HEK293 (cell line): Measurements from ENCODE around the gene PNMA5.
A peak's percentile ranks its signal among the peaks of the same experiment; 100 is the strongest.

ENCODE experiments used
- CTCF ChIA-PET: fragments of 350-600 bp; formaldehyde crosslinking; extraction: SDS; loops from one replicate; lab custom pipeline; 2021; ENCODE audit warnings: antibody characterized with exemption; lab: Yijun Ruan, JAX
- POLR2A ChIA-PET: fragments of 300-600 bp; formaldehyde crosslinking; extraction: SDS; loops from one replicate; lab custom pipeline; 2020; ENCODE audit warnings: antibody characterized with exemption, inconsistent platforms; lab: Yijun Ruan, JAX
- H3K27ac ChIP-seq: fragments of 200-500 bp; sonication (Bioruptor generic); 2 replicates; pipeline ENCODE4 v1.5.1; 2014; ENCODE audit warnings: low read depth, low read length, control low read depth, inconsistent platforms; ENCODE audit errors: extremely low read depth
- H3K36me3 ChIP-seq, 2 experiments: fragments of 200-500 bp in 1 of 2; sonication (Bioruptor generic) in 1 of 2; 1 replicate in 1 of 2; 2 replicates in 1 of 2; pipeline ENCODE4 v1.5.1; 2014 to 2017; ENCODE audit warnings: inconsistent platforms in 2 of 2, low read length in 2 of 2; ENCODE audit not compliant: control insufficient read depth in 2 of 2, insufficient read depth in 1 of 2
- H3K4me1 ChIP-seq: fragments of 200-500 bp; sonication (Bioruptor generic); 2 replicates; pipeline ENCODE4 v1.5.1; 2014; ENCODE audit warnings: mild to moderate bottlenecking, low read length, inconsistent platforms; ENCODE audit not compliant: control insufficient read depth, insufficient read depth
- H3K4me3 ChIP-seq: 2 replicates; pipeline ENCODE4 v1.5.1; 2011; ENCODE audit warnings: low read depth, mild to moderate bottlenecking, control low read depth, low read length, moderate library complexity
- H3K9me3 ChIP-seq: fragments of 200-500 bp; sonication (Bioruptor generic); 2 replicates; pipeline ENCODE4 v1.5.1; 2014; ENCODE audit warnings: low read depth, low read length, inconsistent platforms; ENCODE audit not compliant: control insufficient read depth, insufficient read depth
- GLIS1 ChIP-seq: fragments of 450-650 bp; formaldehyde crosslinking; IDR thresholded peaks from 2 replicates; pipeline ENCODE4 v1.5.1; 2016; ENCODE audit warnings: missing biosample characterization, missing genetic modification characterization
- HOXD13 ChIP-seq: sonication (generic); formaldehyde crosslinking; IDR thresholded peaks from 2 replicates; pipeline ENCODE4 v1.8.0; 2022; ENCODE audit warnings: missing genetic modification reagents, borderline replicate concordance
- IKZF3 ChIP-seq: fragments of 450-650 bp; IDR thresholded peaks from 2 replicates; pipeline ENCODE4 v1.5.0; 2018; ENCODE audit warnings: missing biosample characterization, mild to moderate bottlenecking, missing genetic modification characterization, moderate library complexity
- KLF7 ChIP-seq: fragments of 450-650 bp; formaldehyde crosslinking; IDR thresholded peaks from 2 replicates; pipeline ENCODE4 v1.5.1; 2016; ENCODE audit warnings: missing biosample characterization, missing genetic modification characterization, borderline replicate concordance
- KLF8 ChIP-seq: fragments of 450-650 bp; formaldehyde crosslinking; IDR thresholded peaks from 2 replicates; pipeline ENCODE4 v1.5.1; 2016; ENCODE audit warnings: missing biosample characterization, missing genetic modification characterization
- PRDM1 ChIP-seq: fragments of 450-650 bp; formaldehyde crosslinking; IDR thresholded peaks from 2 replicates; pipeline ENCODE4; 2016; ENCODE audit warnings: missing biosample characterization, missing genetic modification characterization
- SCRT2 ChIP-seq: fragments of 450-650 bp; formaldehyde crosslinking; IDR thresholded peaks from 2 replicates; pipeline ENCODE4 v1.5.1; 2016; ENCODE audit warnings: missing biosample characterization, missing genetic modification characterization
- SETDB1 ChIP-seq: IDR thresholded peaks from one replicate; pipeline ENCODE4 v1.6.1; 2017; ENCODE audit warnings: mild to moderate bottlenecking, low read length, moderate library complexity, mixed read lengths; ENCODE audit not compliant: insufficient read length
- ZFHX2 ChIP-seq: fragments of 450-650 bp; formaldehyde crosslinking; conservative IDR thresholded peaks from 2 replicates; pipeline ENCODE4 v1.5.1; 2016; ENCODE audit warnings: missing biosample characterization, missing genetic modification characterization
- ZNF132 ChIP-seq: fragments of 450-650 bp; formaldehyde crosslinking; IDR thresholded peaks from 2 replicates; pipeline ENCODE4 v1.5.1; 2017; ENCODE audit warnings: missing biosample characterization, missing genetic modification characterization, borderline replicate concordance
- ZNF366 ChIP-seq: fragments of 450-650 bp; formaldehyde crosslinking; conservative IDR thresholded peaks from 2 replicates; pipeline ENCODE4 v1.5.1; 2016; ENCODE audit warnings: missing biosample characterization, missing genetic modification characterization
- ZNF391 ChIP-seq: fragments of 450-650 bp; formaldehyde crosslinking; IDR thresholded peaks from 2 replicates; pipeline ENCODE4 v1.5.1; 2016; ENCODE audit warnings: low read depth, missing biosample characterization, missing genetic modification characterization, borderline replicate concordance
- ZNF404 ChIP-seq: fragments of 450-650 bp; formaldehyde crosslinking; IDR thresholded peaks from 2 replicates; pipeline ENCODE4 v1.5.1; 2017; ENCODE audit warnings: missing biosample characterization, missing genetic modification characterization
- ZNF416 ChIP-seq: fragments of 450-650 bp; formaldehyde crosslinking; IDR thresholded peaks from 2 replicates; pipeline ENCODE4 v1.5.1; 2016; ENCODE audit warnings: missing biosample characterization, missing genetic modification characterization
- ZNF501 ChIP-seq: fragments of 450-650 bp; formaldehyde crosslinking; IDR thresholded peaks from 2 replicates; pipeline ENCODE4 v1.5.1; 2016; ENCODE audit warnings: missing biosample characterization, missing genetic modification characterization
- ZNF624 ChIP-seq: fragments of 450-650 bp; formaldehyde crosslinking; IDR thresholded peaks from 2 replicates; pipeline ENCODE4 v1.5.1; 2017; ENCODE audit warnings: missing biosample characterization, missing genetic modification characterization
- ZNF768 ChIP-seq: fragments of 450-650 bp; formaldehyde crosslinking; IDR thresholded peaks from 2 replicates; pipeline ENCODE4 v1.5.1; 2018; ENCODE audit warnings: missing biosample characterization, mild to moderate bottlenecking, missing genetic modification characterization
- ZNF791 ChIP-seq: fragments of 450-650 bp; formaldehyde crosslinking; IDR thresholded peaks from 2 replicates; pipeline ENCODE4 v1.5.1; 2016; ENCODE audit warnings: missing biosample characterization, missing genetic modification characterization
- ZNF792 ChIP-seq: fragments of 450-650 bp; formaldehyde crosslinking; IDR thresholded peaks from 2 replicates; pipeline ENCODE4 v1.5.1; 2016; ENCODE audit warnings: missing biosample characterization, missing genetic modification characterization
- ZSCAN30 ChIP-seq: fragments of 450-650 bp; IDR thresholded peaks from 2 replicates; pipeline ENCODE4 v1.5.1; 2018; ENCODE audit warnings: missing biosample characterization, mild to moderate bottlenecking, missing genetic modification characterization, moderate library complexity
- TF ChIP-seq, protein P1 (sequence below): fragments of 450-650 bp; formaldehyde crosslinking; IDR thresholded peaks from 2 replicates; pipeline ENCODE4 v1.5.1; 2016; ENCODE audit warnings: missing biosample characterization, missing genetic modification characterization
- TF ChIP-seq, protein P2 (sequence below): fragments of 450-650 bp; formaldehyde crosslinking; IDR thresholded peaks from 2 replicates; pipeline ENCODE4 v1.5.1; 2016; ENCODE audit warnings: missing biosample characterization, missing genetic modification characterization
- TF ChIP-seq, protein P3 (sequence below): fragments of 450-650 bp; formaldehyde crosslinking; IDR thresholded peaks from 2 replicates; pipeline ENCODE4 v1.5.1; 2016; ENCODE audit warnings: missing biosample characterization, missing genetic modification characterization
- TF ChIP-seq, protein P4 (sequence below): fragments of 450-650 bp; formaldehyde crosslinking; IDR thresholded peaks from 2 replicates; pipeline ENCODE4 v1.5.1; 2016; ENCODE audit warnings: missing biosample characterization, missing genetic modification characterization
- TF ChIP-seq, protein P5 (sequence below): fragments of 450-650 bp; formaldehyde crosslinking; IDR thresholded peaks from 2 replicates; pipeline ENCODE4 v1.5.1; 2017; ENCODE audit warnings: missing biosample characterization, mild to moderate bottlenecking, missing genetic modification characterization, moderate library complexity

PNMA5 gene

DNA sequence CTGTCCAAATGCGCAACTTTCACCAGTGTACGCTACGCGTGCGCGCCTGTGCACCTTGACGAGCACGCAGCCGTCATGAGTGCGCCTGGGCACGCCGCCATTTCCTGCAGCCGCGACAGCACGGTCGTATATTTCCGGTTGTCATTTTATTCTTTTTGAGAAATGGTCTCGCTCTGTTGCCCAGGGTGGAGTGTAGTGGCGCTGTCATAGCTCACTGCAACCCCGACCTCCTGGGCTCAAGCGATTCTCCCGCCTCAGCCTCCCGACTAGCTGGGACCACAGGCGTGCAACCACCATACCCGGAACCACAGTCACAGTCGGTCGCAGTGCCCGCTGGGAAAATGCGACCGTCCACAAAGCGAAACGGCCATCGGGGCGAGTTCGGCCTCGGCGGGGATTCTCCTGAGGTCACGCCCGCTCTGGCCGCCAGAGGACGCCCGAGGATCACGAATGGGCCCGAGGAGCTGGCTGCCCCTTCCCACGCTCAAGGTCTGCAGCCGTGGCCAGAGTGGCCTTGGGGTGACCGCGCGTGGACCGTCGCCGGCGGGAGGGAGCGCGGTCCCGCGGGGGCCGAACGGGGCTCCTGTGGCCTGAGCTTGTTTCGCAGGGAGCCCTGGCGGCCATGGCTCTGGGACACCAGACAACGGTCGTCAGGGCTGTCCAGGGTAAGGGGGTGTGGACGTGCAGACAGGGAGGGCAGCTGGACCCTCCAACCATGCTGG, 38.6 kb upstream of the PNMA5 start (continued):
- TF ChIP-seq, protein P1, sequence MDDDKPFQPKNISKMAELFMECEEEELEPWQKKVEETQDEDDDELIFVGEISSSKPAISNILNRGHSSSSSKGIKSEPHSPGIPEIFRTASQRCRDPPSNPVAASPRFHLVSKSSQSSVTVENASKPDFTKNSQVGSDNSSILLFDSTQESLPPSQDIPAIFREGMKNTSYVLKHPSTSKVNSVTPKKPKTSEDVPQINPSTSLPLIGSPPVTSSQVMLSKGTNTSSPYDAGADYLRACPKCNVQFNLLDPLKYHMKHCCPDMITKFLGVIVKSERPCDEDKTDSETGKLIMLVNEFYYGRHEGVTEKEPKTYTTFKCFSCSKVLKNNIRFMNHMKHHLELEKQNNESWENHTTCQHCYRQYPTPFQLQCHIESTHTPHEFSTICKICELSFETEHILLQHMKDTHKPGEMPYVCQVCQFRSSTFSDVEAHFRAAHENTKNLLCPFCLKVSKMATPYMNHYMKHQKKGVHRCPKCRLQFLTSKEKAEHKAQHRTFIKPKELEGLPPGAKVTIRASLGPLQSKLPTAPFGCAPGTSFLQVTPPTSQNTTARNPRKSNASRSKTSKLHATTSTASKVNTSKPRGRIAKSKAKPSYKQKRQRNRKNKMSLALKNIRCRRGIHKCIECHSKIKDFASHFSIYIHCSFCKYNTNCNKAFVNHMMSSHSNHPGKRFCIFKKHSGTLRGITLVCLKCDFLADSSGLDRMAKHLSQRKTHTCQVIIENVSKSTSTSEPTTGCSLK (tag by site-specific recombination), result no peak; the same call in 1 of the 2 replicates
- TF ChIP-seq, protein P2, sequence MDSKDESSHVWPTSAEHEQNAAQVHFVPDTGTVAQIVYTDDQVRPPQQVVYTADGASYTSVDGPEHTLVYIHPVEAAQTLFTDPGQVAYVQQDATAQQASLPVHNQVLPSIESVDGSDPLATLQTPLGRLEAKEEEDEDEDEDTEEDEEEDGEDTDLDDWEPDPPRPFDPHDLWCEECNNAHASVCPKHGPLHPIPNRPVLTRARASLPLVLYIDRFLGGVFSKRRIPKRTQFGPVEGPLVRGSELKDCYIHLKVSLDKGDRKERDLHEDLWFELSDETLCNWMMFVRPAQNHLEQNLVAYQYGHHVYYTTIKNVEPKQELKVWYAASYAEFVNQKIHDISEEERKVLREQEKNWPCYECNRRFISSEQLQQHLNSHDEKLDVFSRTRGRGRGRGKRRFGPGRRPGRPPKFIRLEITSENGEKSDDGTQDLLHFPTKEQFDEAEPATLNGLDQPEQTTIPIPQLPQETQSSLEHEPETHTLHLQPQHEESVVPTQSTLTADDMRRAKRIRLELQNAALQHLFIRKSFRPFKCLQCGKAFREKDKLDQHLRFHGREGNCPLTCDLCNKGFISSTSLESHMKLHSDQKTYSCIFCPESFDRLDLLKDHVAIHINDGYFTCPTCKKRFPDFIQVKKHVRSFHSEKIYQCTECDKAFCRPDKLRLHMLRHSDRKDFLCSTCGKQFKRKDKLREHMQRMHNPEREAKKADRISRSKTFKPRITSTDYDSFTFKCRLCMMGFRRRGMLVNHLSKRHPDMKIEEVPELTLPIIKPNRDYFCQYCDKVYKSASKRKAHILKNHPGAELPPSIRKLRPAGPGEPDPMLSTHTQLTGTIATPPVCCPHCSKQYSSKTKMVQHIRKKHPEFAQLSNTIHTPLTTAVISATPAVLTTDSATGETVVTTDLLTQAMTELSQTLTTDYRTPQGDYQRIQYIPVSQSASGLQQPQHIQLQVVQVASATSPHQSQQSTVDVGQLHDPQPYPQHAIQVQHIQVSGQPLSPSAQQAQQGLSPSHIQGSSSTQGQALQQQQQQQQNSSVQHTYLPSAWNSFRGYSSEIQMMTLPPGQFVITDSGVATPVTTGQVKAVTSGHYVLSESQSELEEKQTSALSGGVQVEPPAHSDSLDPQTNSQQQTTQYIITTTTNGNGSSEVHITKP (tag by site-specific recombination), result no peak
- TF ChIP-seq ZNF366 (no peak), ZNF624 (tag by site-specific recombination) (no peak), KLF7 (tag by site-specific recombination) (no peak), GLIS1 (0 out of 2 replicates have a peak, but pooled peaks have one; percentile 8), ZNF501 (tag by site-specific recombination) (0 out of 2 replicates have a peak, but pooled peaks have one; percentile 46), SETDB1 (no peak), ZNF391 (tag by site-specific recombination) (no peak), ZNF768 (tag by site-specific recombination) (no peak), IKZF3 (tag by site-specific recombination) (no peak), PRDM1 (tag by site-specific recombination) (no peak), SCRT2 (peak; percentile 18; the same call in 1 of the 2 replicates), ZNF404 (tag by site-specific recombination) (no peak), ZSCAN30 (no peak), ZNF132 (tag by site-specific recombination) (no peak), ZNF416 (tag by site-specific recombination) (no peak)
- TF ChIP-seq, protein P3, sequence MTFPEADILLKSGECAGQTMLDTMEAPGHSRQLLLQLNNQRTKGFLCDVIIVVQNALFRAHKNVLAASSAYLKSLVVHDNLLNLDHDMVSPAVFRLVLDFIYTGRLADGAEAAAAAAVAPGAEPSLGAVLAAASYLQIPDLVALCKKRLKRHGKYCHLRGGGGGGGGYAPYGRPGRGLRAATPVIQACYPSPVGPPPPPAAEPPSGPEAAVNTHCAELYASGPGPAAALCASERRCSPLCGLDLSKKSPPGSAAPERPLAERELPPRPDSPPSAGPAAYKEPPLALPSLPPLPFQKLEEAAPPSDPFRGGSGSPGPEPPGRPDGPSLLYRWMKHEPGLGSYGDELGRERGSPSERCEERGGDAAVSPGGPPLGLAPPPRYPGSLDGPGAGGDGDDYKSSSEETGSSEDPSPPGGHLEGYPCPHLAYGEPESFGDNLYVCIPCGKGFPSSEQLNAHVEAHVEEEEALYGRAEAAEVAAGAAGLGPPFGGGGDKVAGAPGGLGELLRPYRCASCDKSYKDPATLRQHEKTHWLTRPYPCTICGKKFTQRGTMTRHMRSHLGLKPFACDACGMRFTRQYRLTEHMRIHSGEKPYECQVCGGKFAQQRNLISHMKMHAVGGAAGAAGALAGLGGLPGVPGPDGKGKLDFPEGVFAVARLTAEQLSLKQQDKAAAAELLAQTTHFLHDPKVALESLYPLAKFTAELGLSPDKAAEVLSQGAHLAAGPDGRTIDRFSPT (tag by site-specific recombination), result no peak
- TF ChIP-seq, protein P4, sequence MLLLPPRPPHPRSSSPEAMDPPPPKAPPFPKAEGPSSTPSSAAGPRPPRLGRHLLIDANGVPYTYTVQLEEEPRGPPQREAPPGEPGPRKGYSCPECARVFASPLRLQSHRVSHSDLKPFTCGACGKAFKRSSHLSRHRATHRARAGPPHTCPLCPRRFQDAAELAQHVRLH (tag by site-specific recombination), result no peak
- TF ChIP-seq, all 188 proteins: peak for 13

DNA sequence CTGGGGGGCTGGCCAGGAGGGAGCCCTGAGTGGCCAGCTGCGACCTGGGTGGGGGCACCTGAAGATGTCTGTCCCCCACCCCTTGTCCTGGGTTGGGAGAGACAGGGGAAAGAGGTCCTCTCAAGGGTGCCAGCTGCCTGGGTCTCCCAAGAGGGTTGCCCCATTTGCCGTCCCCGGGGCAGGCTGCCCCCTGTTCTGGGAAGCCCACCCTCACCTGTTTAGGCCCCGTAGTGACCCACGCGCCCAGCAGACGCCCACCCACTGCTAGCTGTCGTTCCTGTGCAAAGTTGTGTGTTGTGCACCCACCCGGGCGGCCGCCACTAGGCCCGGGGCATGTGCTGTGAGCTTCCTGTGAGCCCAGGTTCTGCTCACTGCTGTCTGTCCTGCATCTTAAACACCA, 36.9 kb upstream of the PNMA5 start:
- H3K4me3 ChIP-seq, result no peak overlapping the region
- ChIA-PET POLR2A (no interaction called here), CTCF (interaction anchor here (0.6 kb wide), 1 partner anchor 889 kb away, joined by 8 read pairs; no protein-coding TSS in a partner anchor)
- no peaks in the 10 kb centered on the region for H3K36me3 ChIP-seq
- no peak overlapping the region for H3K27ac ChIP-seq
- no peaks in the 10 kb centered on the region for H3K9me3 ChIP-seq
- H3K4me1 ChIP-seq, result no peaks in the 10 kb centered on the region
- no peak for TF ChIP-seq KLF8 (tag by site-specific recombination)
- TF ChIP-seq, protein P5, sequence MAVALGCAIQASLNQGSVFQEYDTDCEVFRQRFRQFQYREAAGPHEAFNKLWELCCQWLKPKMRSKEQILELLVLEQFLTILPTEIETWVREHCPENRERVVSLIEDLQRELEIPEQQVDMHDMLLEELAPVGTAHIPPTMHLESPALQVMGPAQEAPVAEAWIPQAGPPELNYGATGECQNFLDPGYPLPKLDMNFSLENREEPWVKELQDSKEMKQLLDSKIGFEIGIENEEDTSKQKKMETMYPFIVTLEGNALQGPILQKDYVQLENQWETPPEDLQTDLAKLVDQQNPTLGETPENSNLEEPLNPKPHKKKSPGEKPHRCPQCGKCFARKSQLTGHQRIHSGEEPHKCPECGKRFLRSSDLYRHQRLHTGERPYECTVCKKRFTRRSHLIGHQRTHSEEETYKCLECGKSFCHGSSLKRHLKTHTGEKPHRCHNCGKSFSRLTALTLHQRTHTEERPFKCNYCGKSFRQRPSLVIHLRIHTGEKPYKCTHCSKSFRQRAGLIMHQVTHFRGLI (tag by site-specific recombination), result no peak
- no peak for TF ChIP-seq ZNF791 (tag by site-specific recombination)
- TF ChIP-seq ZFHX2 (tag by site-specific recombination), result no peak
- TF ChIP-seq ZNF792 (tag by site-specific recombination), result no peak
- TF ChIP-seq HOXD13 (CRISPR knock-in tag), result no peak
